ENCODE results near the gene KCNJ1.

KCNJ1 gene

DNA sequence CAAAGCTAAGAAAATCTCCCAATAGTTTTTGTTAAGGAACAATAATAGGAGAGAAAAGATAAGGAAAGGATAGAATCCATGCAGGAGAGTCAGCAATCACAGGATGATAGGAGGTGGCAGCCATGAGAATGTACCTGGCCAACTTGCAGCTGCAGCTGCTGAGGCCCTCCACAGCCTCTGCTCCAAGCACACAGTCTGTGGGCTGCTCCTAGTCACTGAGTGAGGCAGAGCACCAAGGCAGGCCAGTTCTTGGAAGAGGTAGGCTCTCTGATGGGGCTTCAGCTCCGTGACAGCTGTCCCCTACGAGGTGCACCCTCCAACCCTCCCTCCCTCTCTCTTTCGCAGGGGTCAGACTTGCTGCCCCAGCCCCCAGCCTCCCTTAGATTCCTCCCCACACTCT lies 5.5 kb upstream of the KCNJ1 start:
- TF ChIP-seq, protein P1, sequence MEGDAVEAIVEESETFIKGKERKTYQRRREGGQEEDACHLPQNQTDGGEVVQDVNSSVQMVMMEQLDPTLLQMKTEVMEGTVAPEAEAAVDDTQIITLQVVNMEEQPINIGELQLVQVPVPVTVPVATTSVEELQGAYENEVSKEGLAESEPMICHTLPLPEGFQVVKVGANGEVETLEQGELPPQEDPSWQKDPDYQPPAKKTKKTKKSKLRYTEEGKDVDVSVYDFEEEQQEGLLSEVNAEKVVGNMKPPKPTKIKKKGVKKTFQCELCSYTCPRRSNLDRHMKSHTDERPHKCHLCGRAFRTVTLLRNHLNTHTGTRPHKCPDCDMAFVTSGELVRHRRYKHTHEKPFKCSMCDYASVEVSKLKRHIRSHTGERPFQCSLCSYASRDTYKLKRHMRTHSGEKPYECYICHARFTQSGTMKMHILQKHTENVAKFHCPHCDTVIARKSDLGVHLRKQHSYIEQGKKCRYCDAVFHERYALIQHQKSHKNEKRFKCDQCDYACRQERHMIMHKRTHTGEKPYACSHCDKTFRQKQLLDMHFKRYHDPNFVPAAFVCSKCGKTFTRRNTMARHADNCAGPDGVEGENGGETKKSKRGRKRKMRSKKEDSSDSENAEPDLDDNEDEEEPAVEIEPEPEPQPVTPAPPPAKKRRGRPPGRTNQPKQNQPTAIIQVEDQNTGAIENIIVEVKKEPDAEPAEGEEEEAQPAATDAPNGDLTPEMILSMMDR (IDR thresholded peaks at IDR 0.05; ENCODE audit: low read depth, low read length, missing control alignments), result no peak
- no peak overlapping the region for H3K4me3 ChIP-seq (ENCODE audit: low read depth, low read length)
- DNase-seq (ENCODE audit: low read depth), result no peak

- no peak for DNase-seq (ENCODE audit: low read depth)
- H3K4me3 ChIP-seq (ENCODE audit: low read depth, low read length), result no peak overlapping the region
- TF ChIP-seq, protein P1 (IDR thresholded peaks at IDR 0.05; ENCODE audit: low read depth, low read length, missing control alignments), result no peak
These were observed 5.0 kb upstream of the KCNJ1 start for GRCh38 chr11:128872094-128872493.

- TF ChIP-seq, protein P1 (IDR thresholded peaks at IDR 0.05; ENCODE audit: low read depth, low read length, missing control alignments), result no peak
- no peak overlapping the region for H3K4me3 ChIP-seq (ENCODE audit: low read depth, low read length)
These were observed 4.1 kb upstream of the KCNJ1 start for GRCh38 chr11:128871168-128871610.

DNA sequence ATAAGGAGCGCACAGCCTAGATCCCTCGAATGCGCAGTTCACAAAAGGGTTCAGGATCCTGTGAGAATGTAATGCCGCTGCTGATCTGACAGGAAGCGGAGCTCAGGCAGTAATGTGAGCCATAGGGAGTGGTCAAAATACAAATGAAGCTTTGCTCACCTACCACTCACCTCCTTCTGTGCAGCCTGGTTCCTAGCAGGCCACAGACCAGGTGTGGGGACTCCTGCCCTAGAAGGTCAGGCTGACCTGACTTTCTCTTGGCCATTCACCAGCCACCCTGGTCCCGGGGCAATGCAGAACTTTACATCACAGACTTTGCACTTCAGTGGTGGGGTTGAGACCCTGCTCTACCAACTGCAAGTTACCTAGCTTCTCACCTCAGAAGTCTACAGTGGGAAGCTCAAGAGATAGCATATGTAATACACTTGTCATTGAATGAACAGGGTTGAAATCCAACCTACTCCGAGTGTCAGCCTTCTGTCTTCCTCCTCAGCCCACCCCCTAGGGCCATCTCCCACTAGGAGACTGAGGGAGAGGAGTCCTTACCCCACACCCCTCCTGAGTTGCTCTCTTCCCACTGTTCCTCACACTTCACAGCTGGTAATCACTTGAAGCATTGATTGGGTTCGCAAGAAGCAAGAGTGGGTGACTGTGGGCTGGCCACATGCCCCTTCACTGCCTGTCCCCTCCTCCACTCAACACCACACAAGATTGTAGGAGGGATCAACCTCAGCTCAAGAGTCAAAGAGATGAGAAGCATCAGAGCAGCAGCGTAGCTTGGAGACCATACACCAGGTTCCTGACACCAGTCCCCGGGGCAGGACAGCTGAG lies 2.0 kb upstream of the KCNJ1 start:
- no peak for DNase-seq (ENCODE audit: low read depth)
- TF ChIP-seq, protein P1 (IDR thresholded peaks at IDR 0.05; ENCODE audit: low read depth, low read length, missing control alignments), result no peak
- H3K4me3 ChIP-seq (ENCODE audit: low read depth, low read length), result no peak overlapping the region

More at GRCh38 chr11:128871168-128871610, 4.1 kb upstream of the KCNJ1 start:
- no peak for DNase-seq (ENCODE audit: low read depth)

GRCh38 chr11:128865490-128865889 lies 1.6 kb downstream of the KCNJ1 start:
- H3K4me3 ChIP-seq (ENCODE audit: low read depth, low read length), result no peak overlapping the region
- TF ChIP-seq, protein P1 (IDR thresholded peaks at IDR 0.05; ENCODE audit: low read depth, low read length, missing control alignments), result no peak
- no peak for DNase-seq (ENCODE audit: low read depth)

DNA sequence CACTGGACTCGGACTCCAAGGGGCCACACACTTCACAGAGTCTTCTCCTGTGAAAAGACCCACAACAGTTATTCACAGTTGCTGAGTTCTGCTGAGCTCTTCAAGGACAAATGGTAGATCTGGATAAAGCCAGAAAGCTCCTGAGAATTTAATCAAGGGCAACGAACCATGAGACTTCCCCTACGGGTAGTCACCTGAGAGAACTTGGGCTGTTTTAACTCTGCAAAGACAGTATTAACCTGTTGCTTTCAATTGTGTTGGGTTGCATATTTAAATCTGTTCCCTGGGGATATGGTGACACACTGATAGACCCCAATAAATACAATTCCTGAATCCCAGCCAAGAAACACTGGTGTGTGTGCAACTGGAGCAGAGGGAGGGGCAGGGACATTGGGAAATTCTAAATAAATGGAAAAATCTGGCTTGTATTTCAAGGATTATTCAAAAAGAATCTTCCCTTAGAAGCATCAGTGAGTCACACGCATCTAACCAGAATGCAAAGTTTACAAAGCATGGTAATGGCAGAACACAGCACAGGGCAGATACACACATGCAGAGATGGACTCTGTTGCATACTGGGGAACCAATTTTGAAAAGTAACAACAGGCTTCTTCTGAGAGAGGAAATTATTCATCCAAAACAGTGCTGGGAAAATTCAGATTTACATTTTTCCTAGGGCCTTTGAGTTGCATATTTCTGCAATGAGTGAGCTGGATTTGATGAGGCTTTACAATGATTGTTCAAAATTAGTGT lies 4.0 kb downstream of the KCNJ1 start:
- TF ChIP-seq, protein P1 (IDR thresholded peaks at IDR 0.05; ENCODE audit: low read depth, low read length, missing control alignments), result no peak
- DNase-seq (ENCODE audit: low read depth), result no peak
- H3K4me3 ChIP-seq (ENCODE audit: low read depth, low read length), result no peak overlapping the region
